Spleen (tissue), 7 donors: Measurements from ENCODE around the gene STPG1.

Experiments used
- POLR2AphosphoS5 ChIP-seq, 3 donors: sonication (generic); formaldehyde crosslinking; IDR thresholded peaks; one replicate each; pipeline ENCODE4 v1.5.1; 2017; ENCODE audit warnings: antibody characterized with exemption in 3 of 3
- TF ChIP-seq, protein P1 (sequence below), 11 experiments: fragments of 200-600 bp in 7 of 11; fragments of 450-650 bp in 4 of 11; sonication (generic) in 4 of 11; IDR thresholded peaks in 8 of 11; conservative IDR thresholded peaks in 3 of 11; 1 replicate in 7 of 11; 2 replicates in 4 of 11; pipeline versions ENCODE4 v1.4.0 to v1.8.0; 2016 to 2021; ENCODE audit warnings: antibody characterized with exemption in 11 of 11, inconsistent platforms in 4 of 11, mild to moderate bottlenecking in 1 of 11
- donor health status: DM: no; HTN: no; CAD: no; lungs with moderate emphysema.
- donor health status: DM: no; HTN: no; CAD: no.
- donor health status: DM: no; HTN: no; CAD: no.

DNA sequence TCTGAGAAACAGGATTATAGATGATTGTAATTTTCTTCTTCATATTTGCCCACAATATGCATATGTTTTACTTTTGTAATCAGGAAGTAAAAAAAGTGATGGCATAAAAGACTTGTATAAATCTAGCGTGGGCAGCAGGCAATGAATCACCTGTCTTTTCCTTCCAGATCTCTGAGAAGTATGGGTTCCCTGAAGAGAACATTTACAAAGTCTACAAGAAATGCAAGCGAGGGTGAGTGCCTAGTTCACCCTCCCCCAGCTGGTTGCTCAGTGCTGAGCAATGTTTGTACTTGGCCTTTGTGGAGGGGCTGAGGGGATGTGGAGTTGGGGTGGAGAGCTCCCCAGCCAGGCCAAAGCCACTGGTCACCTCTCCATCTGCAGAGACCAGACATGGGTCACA, 63.7 kb downstream of the STPG1 start:
- TF ChIP-seq, protein P1, sequence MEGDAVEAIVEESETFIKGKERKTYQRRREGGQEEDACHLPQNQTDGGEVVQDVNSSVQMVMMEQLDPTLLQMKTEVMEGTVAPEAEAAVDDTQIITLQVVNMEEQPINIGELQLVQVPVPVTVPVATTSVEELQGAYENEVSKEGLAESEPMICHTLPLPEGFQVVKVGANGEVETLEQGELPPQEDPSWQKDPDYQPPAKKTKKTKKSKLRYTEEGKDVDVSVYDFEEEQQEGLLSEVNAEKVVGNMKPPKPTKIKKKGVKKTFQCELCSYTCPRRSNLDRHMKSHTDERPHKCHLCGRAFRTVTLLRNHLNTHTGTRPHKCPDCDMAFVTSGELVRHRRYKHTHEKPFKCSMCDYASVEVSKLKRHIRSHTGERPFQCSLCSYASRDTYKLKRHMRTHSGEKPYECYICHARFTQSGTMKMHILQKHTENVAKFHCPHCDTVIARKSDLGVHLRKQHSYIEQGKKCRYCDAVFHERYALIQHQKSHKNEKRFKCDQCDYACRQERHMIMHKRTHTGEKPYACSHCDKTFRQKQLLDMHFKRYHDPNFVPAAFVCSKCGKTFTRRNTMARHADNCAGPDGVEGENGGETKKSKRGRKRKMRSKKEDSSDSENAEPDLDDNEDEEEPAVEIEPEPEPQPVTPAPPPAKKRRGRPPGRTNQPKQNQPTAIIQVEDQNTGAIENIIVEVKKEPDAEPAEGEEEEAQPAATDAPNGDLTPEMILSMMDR (IDR thresholded peaks at IDR 0.05 in 8 of 11, conservative IDR thresholded peaks at IDR 0.05 in 3 of 11) = no peak
- no peak for TF ChIP-seq POLR2AphosphoS5 (IDR thresholded peaks at IDR 0.05)
